Measurements from ENCODE around the gene RPLP1.

- TF ChIP-seq CTCF (conservative IDR thresholded peaks at IDR 0.05 in 1 of 2, IDR thresholded peaks at IDR 0.05 in 1 of 2; ENCODE audit: low read depth in 1 of 2, low read length in 2 of 2) (no peak), EZH2 (IDR thresholded peaks at IDR 0.05; ENCODE audit: low read length, missing control alignments) (no peak)
Measured at GRCh38 chr15:69501456-69501855, 48.8 kb downstream of the RPLP1 start.
